ENCODE data around the gene WDR55.
"Not testable (repeated sequence)": the region's sequence is repeated elsewhere in the genome, so short reads cannot be mapped to it uniquely, and the experiment has no call there.

The WDR55 gene

DNA sequence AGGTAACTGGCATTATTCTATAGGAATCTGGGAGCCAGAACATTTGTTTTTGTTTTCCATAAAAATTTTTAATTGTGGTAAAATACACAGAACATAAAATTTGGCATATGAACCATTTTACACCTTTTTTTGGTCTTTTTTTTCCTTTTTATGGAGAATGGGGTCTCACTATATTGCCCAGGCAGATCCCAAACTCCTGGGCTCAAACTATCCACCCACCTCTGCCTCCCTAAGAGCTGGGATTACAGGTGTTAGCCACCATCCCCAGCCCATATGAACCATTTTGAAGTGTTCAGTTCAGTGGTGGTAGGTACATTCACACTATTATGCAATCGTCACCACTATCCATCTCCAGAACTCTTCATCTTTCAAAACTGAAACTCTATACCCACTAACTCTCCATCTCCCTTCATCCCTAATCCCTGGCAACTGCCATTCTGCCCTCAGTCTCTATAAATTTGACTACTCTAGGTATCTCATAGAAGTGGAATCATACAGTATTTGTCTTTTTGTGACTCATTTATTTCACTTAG lies 48.9 kb downstream of the WDR55 start:
- DNase-seq, result no peak

DNA sequence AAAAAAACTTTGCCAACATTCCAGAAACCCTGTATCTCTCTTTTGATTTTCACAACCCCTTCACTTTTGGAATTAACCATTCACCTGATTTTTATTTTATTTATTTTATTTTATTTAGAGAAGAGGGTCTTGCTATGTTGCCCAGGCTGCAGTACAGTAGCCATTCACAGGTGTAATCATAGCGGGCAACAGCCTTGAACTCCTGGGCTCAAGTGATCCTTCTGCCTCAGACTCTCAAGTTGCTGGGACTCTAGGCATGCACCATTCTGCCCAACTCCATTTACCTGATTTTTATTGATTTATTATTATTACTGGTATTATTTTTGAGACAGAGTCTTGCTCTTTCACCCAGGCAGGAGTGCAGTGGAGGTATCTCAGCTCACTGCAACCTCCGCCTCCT lies 51.5 kb downstream of the WDR55 start:
- not testable (repeated sequence) for DNase-seq

DNA sequence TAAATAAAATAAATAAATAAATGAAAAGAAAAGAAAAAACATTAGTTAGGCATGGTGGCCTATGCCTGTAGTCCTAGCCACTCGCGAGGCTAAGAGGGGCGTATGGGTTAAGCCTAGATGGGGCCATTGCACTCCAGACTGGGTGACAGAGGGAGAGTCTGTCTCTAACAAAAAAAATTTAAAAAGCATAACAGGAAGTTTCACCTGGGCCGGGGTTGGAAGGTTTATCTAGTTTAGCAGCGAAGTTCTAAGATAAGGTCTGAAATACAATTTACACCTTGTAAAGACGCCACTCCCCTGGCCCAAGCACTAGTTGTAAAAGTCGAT lies 53.5 kb downstream of the WDR55 start:
- no peak for DNase-seq

DNA sequence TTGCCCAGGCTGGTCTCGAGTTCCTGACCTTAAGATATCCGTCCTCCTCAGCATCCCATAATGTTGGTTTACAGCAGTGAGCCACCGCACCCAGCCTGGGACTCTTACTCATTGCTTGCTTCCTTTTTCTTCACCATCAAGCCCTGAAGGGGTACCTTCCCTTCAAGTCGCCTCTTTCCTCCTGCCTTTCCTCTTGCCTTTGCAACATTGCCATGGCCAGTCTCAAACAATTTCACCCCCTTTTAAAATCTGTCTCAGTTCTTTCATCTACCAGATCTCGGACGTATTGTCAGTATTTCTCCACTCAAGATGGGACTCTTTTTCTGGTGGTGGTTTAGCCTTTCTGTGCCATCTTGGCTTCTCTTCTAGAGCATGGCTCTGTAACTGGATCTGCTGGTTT lies 56.0 kb downstream of the WDR55 start:
- DNase-seq, result not testable (repeated sequence)

DNA sequence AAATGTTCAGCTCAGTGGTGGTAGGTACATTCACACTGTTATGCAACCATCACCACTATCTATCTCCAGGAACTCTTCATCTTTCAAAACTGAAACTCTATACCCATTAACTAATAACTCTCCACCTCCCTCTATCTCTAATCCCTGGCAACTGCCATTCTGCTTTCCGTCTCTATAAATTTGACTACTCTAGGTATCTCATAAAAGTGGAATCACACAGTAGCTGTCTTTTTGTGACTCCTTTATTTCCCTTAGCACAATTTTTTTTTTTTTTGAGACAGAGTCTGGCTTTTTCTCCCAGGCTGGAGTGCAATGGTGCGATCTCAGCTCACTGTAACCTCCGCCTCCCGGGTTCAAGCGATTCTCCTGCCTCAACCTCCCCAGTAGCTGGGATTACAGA lies 56.7 kb downstream of the WDR55 start:
- DNase-seq, result not testable (repeated sequence)

Data from stimulated activated naive CD4-positive, alpha-beta T cell (primary cell).